HuH-7.5 (cell line): ENCODE measurements around the gene SZRD1.

Experiments
- DNase-seq: peaks from one replicate; pipeline ENCODE4 v3.0.0; 2011; ENCODE audit warnings: low spot score

The SZRD1 gene

DNA sequence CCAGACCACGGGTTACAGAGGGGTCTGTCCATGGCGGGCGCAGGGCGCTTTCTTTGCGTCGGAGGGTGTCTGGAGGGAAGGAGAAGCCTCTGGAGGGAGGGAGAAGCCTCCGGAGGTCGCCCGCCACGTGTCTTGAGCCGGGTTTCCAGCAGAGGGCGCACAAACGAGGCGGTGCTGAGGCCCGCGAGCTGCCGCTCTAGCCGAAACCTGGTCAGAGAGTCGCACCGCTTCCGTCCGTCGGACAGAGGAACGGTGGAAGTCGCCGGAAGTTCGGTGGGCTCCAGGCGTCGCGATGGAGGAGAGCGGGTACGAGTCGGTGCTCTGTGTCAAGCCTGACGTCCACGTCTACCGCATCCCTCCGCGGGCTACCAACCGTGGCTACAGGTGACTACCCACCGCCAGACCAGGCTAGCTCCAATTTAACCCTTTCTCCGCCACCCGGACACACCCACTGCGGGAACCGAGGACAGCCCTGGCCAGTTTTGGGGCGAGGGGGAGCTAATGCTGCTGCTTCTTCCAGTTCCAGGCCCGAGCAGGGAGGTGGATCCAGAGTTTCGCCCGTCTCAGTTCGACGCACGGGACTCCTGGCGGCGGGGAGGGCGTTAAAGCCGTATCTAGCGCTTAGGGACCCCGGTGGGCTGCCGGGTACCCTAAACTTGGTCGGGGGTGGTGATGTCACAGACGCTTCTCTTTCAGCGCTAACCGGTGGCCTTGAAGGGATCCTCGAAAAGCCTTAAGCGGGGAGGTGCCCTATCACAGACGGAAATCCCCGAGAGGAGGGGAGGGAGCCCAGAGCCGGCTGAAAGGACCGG lies 73.6 kb downstream of the SZRD1 start, which contains the start of gene NECAP2:
NECAP2 (plus strand) TSS at position 255 of the 812 bp plus-strand sequence; CDS start at position 293, 38 bp downstream.
- peak; percentile 85 for DNase-seq

DNA sequence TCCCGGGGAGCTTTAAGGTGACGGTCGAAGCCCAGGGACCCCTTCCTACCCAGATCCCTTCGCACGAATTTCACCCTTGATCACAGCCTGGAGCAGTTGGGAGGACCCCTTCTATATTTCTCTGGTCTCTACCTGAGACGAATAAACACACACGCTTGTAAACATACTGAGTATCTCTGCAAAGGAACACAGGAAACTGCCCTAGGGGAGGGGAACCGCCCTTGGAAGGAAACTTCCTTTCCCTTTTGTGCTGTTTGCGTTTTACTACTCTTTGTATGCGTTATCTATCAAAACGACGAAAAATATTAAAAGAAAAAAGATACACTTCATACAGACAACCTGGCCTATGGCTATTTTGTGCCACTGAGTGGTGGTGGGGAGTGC lies 74.2 kb downstream of the SZRD1 start:
- peak; percentile 33 for DNase-seq

GRCh38 chr1:16442265-16442664 lies 75.2 kb downstream of the SZRD1 start:
- no peak for DNase-seq

DNA sequence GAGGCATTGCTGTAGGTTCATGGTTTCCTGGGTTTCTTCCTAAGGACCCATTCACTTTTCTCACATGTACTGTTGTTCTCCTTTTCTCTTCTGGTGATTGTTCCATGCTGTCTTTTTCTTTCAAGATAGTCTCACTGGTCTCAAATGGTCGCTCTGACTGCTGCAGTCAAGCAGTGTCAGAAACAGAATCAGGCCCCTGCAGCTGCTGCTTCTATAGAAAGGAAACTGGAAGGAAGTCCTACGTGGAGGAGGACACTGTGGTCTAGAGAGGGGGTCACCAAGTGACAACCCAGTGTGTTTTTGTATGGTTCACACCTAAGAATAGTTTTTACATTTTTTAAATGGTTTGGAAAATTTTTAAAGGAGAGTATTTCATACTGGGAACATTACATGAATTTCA lies 75.9 kb downstream of the SZRD1 start:
- no peak for DNase-seq

- no peak for DNase-seq
These were observed 77.1 kb downstream of the SZRD1 start for GRCh38 chr1:16443975-16444770.

DNA sequence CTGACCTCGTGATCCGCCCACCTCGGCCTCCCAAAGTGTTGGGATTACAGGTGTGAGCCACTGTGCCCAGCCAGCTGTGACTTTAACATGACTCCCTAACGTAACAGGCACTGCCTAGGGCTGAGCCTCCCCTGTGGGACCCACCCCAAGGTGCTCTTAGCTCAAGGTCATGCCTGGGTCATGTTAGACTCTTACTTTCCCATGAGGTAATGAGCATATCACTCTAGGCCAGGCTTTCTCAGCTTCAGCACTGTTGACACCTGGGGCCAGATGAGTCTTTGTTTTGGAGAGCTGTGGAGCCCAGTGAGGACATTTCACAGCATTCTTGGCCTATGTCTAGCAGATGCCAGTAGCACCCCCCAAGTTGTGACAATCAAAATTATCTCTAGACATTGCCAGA lies 78.0 kb downstream of the SZRD1 start:
- no peak for DNase-seq

DNA sequence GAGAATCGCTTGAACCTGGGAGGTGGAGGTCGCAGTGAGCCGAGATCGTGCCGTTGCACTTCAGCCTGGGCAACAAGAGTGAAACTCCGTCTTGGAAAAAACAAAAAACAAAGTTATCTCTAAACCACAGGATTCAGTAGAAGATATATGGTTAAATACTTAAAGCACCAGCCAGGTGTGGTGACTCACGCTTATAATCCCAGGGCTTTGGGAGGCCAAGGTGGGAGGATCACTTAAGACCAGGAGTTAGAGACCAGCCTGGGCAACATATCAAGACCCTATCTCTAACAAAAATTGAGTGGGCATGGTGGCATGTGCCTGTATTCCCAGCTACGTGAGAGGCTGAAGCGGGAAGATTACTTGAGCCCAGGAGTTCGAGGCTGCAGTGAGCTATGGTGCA lies 79.1 kb downstream of the SZRD1 start:
- no peak for DNase-seq

- DNase-seq: no peak
These were observed 80.6 kb downstream of the SZRD1 start for GRCh38 chr1:16447641-16448040.
